B cell (primary cell): Measurements from ENCODE around the gene NCK2. TPM values are rescaled to one million over a fixed set of nuclear protein-coding genes. Genes with fewer than 3 reads are reported as not detected.
A peak's percentile ranks its signal among the peaks of the same experiment; 100 is the strongest.

Experiments used
- ATAC-seq: fragments of 200-7000 bp; cut with Tn5 transposase; one replicate; pipeline ENCODE4 v1.10.0; 2021; ENCODE audit warnings: low read depth, mild to moderate bottlenecking, moderate number of reproducible peaks, moderate library complexity
- CTCF ChIA-PET: fragments of 350-600 bp; sonication (Branson Sonifier 250); formaldehyde crosslinking; loops from one replicate; lab custom pipeline; 2021; ENCODE audit warnings: antibody characterized with exemption, inconsistent platforms; lab: Charles Lee
- POLR2A ChIA-PET: fragments of 350-600 bp; sonication (Branson Sonifier 250); formaldehyde crosslinking; loops from one replicate; lab custom pipeline; 2021; ENCODE audit warnings: antibody characterized with exemption; lab: Charles Lee
- DNase-seq: peaks from one replicate; pipeline ENCODE4 v3.0.0; 2013
- H2AFZ ChIP-seq: 2 replicates; pipeline ENCODE4 v1.6.1; 2012; ENCODE audit warnings: mild to moderate bottlenecking, low read depth, low read length; ENCODE audit not compliant: insufficient read depth, poor library complexity, severe bottlenecking
- H3K27ac ChIP-seq, 2 donors: 1 replicate in 1 of 2; 2 replicates in 1 of 2; pipeline ENCODE4 v1.5.1; 2012 to 2013; ENCODE audit warnings: low read length in 2 of 2, mild to moderate bottlenecking in 2 of 2, moderate library complexity in 1 of 2
- H3K27me3 ChIP-seq, 4 experiments: fragments of 200-600 bp in 1 of 4; sonication (generic) in 1 of 4; replicated peaks in 1 of 4; 1 replicate in 2 of 4; 2 replicates in 2 of 4; pipeline versions ENCODE4 v1.6.1 to v1.7.0; 2013 to 2016; ENCODE audit warnings: low read length in 3 of 4, mild to moderate bottlenecking in 2 of 4, mixed read lengths in 1 of 4, moderate library complexity in 1 of 4; ENCODE audit not compliant: insufficient read depth in 4 of 4, control insufficient read depth in 3 of 4; ENCODE audit errors: control extremely low read depth in 1 of 4
- H3K36me3 ChIP-seq, 2 experiments: replicated peaks in 1 of 2; 1 replicate in 1 of 2; 2 replicates in 1 of 2; pipeline versions ENCODE4 v1.6.1 to v1.7.1; 2013; ENCODE audit warnings: low read length in 1 of 2; ENCODE audit not compliant: insufficient read depth in 2 of 2, control insufficient read depth in 1 of 2; ENCODE audit errors: control extremely low read depth in 1 of 2, extremely low read depth in 1 of 2
- H3K4me1 ChIP-seq, 2 donors: fragments of 200-600 bp in 1 of 2; sonication (generic) in 1 of 2; 1 replicate in 1 of 2; 2 replicates in 1 of 2; pipeline versions ENCODE4 v1.5.1 to v1.6.1; 2013 to 2017; ENCODE audit warnings: low read length in 2 of 2; ENCODE audit not compliant: control insufficient read depth in 2 of 2, insufficient read depth in 2 of 2
- H3K4me2 ChIP-seq: replicated peaks from 2 replicates; pipeline ENCODE3; 2012; ENCODE audit warnings: mild to moderate bottlenecking, low read depth, low read length; ENCODE audit not compliant: poor library complexity, severe bottlenecking
- H3K4me3 ChIP-seq, 5 experiments: fragments of 200-600 bp in 1 of 5; sonication (generic) in 1 of 5; 1 replicate in 3 of 5; 2 replicates in 2 of 5; pipeline versions ENCODE4 v1.5.1 to v1.7.0; 2011 to 2016; ENCODE audit warnings: low read length in 4 of 5, mild to moderate bottlenecking in 4 of 5, low read depth in 2 of 5, control low read depth in 1 of 5, moderate library complexity in 1 of 5; ENCODE audit not compliant: insufficient read depth in 1 of 5; ENCODE audit errors: control extremely low read depth in 1 of 5, extremely low read depth in 1 of 5
- H3K79me2 ChIP-seq: fragments of 200-600 bp; sonication (generic); one replicate; pipeline ENCODE4 v1.6.0; 2016; ENCODE audit warnings: low read length; ENCODE audit not compliant: control insufficient read depth, insufficient read depth
- H3K9ac ChIP-seq: fragments of 200-600 bp; sonication (generic); 2 replicates; pipeline ENCODE4 v1.6.1; 2017; ENCODE audit warnings: mild to moderate bottlenecking, low read length, moderate library complexity
- H3K9me3 ChIP-seq, 3 donors: one replicate each; pipeline versions ENCODE4 v1.6.1 to v1.7.1; 2013; ENCODE audit warnings: low read length in 2 of 3; ENCODE audit not compliant: control insufficient read depth in 2 of 3, insufficient read depth in 1 of 3; ENCODE audit errors: control extremely low read depth in 1 of 3
- H4K20me1 ChIP-seq: 2 replicates; pipeline ENCODE4 v1.6.0; 2012; ENCODE audit warnings: mild to moderate bottlenecking, low read length; ENCODE audit not compliant: insufficient read depth, control insufficient read depth, poor library complexity, severe bottlenecking
- H3K27ac Mint-ChIP-seq: one replicate; pipeline ENCODE4 v1.8.0; 2021; ENCODE audit warnings: mixed read lengths
- H3K27me3 Mint-ChIP-seq: one replicate; pipeline ENCODE4 v1.8.0; 2021; ENCODE audit warnings: mixed read lengths
- H3K4me1 Mint-ChIP-seq: one replicate; pipeline ENCODE4 v1.8.0; 2021; ENCODE audit warnings: mixed read lengths
- H3K4me3 Mint-ChIP-seq: one replicate; pipeline ENCODE4 v1.8.0; 2021; ENCODE audit warnings: mixed read lengths
- H3K9me3 Mint-ChIP-seq: one replicate; pipeline ENCODE4 v1.8.0; 2022; ENCODE audit warnings: mixed read lengths; ENCODE audit not compliant: insufficient read depth
- CTCF ChIP-seq: fragments of 200-600 bp; IDR thresholded peaks from one replicate; pipeline ENCODE4 v1.8.0; 2022; ENCODE audit warnings: antibody characterized with exemption, mild to moderate bottlenecking
- EZH2 ChIP-seq: IDR thresholded peaks from 2 replicates; pipeline ENCODE4 v1.6.1; 2012; ENCODE audit warnings: borderline replicate concordance, low read depth, mild to moderate bottlenecking, moderate library complexity, low read length; ENCODE audit not compliant: insufficient read depth, poor library complexity, severe bottlenecking
- WGBS: methylation state at CpG from one replicate; pipeline ENCODE4 v1.1.5; 2013; ENCODE audit warnings: missing lambda C conversion rate; ENCODE audit not compliant: insufficient coverage; 5-methylcytosine and 5-hydroxymethylcytosine counted together
- intact Hi-C: fragments of 100-400 bp; cut with micrococcal nuclease; formaldehyde crosslinking; loops from one replicate; pipeline ENCODE4 v1.10.0; 2022
- polyA plus RNA-seq: library from polyadenylated mRNA; depleted of rRNA; stranded (reverse); fragments of >200 nt; gene quantifications from 2 replicates; pipeline ENCODE4 v1.2.3, GENCODE V29; 2012
- total RNA-seq, 2 donors: library from RNA; stranded (reverse); fragments of 120-200 nt in 1 of 2; gene quantifications; 1 replicate in 1 of 2; 2 replicates in 1 of 2; pipeline versions ENCODE4 v1.2.3 to v1.2.4, GENCODE V29; 2013 to 2022

The NCK2 gene
- total and polyA plus RNA-seq, 2 donors (not counting 1 experiment from before 2014, with no cell fraction given) = 64.2 to 72.3 TPM

GRCh38 chr2:105854972-105855371, 110.3 kb downstream of the NCK2 start:
- Histone ChIP-seq H3K4me1 (peaks cover 16 to 22% of the 10 kb centered on the region in 2 donors), H3K9me3 (peaks cover 0 to 5% (median 0%) of the 10 kb centered on the region in 3 donors), H3K4me3 (no peak overlapping the region), H3K27ac (peak overlapping the region in 1 of 2 donors; percentile 25), H3K79me2 (peaks cover 97% of the 10 kb centered on the region), H2AFZ (no peak overlapping the region), H3K36me3 (peaks cover 14 to 36% of the 10 kb centered on the region in 2 experiments), H3K9ac (no peak overlapping the region), H4K20me1 (peaks cover 79% of the 10 kb centered on the region), H3K27me3 (no peaks in the 10 kb centered on the region), H3K4me2 (no peak overlapping the region)
- Mint-ChIP-seq H3K4me3 (no peak overlapping the region), H3K27ac (peak overlapping the region; percentile 22), H3K27me3 (no peaks in the 10 kb centered on the region), H3K4me1 (peaks cover 59% of the 10 kb centered on the region), H3K9me3 (no peaks in the 10 kb centered on the region)
- ATAC-seq = no peak
- intact Hi-C loops = no loop called here
- TF ChIP-seq CTCF (no peak), EZH2 (no peak)
- 98% methylated on average over 14 of the region's 16 CpGs for WGBS
- DNase-seq = no peak
- ChIA-PET CTCF (no interaction called here), POLR2A (no interaction called here)

GRCh38 chr2:105856581-105856980, 111.9 kb downstream of the NCK2 start:
- Histone ChIP-seq H3K4me2 (no peak overlapping the region), H3K9me3 (peaks cover 0 to under 1% (median 0%) of the 10 kb centered on the region in 3 donors), H3K27me3 (no peaks in the 10 kb centered on the region), H2AFZ (no peak overlapping the region), H3K27ac (peak overlapping the region in 1 of 2 donors; percentile 29), H3K9ac (no peak overlapping the region), H3K4me3 (no peak overlapping the region), H3K36me3 (peaks cover 14 to 43% of the 10 kb centered on the region in 2 experiments), H3K4me1 (peaks cover 18 to 30% of the 10 kb centered on the region in 2 donors), H4K20me1 (peaks cover 86% of the 10 kb centered on the region), H3K79me2 (peaks cover 97% of the 10 kb centered on the region)
- intact Hi-C loops = no loop called here
- ATAC-seq (no peak), DNase-seq (no peak)
- H3K27me3 Mint-ChIP-seq = no peaks in the 10 kb centered on the region
- ChIA-PET CTCF (no interaction called here), POLR2A (no interaction called here)
- no peak for TF ChIP-seq EZH2
- TF ChIP-seq CTCF = no peak
- peaks cover 57% of the 10 kb centered on the region for H3K4me1 Mint-ChIP-seq
- no peak overlapping the region for H3K4me3 Mint-ChIP-seq
- no CpG with 5 or more reads among the region's 3 CpGs for WGBS
- H3K9me3 Mint-ChIP-seq = no peaks in the 10 kb centered on the region
- H3K27ac Mint-ChIP-seq = peak overlapping the region; percentile 84
